Measurements from ENCODE around the gene COMMD3. TPM values are rescaled to one million over a fixed set of nuclear protein-coding genes. Genes with fewer than 3 reads are reported as not detected.

Gene COMMD3
- total and polyA plus RNA-seq, 9 of the 15 experiments (the other 6 are each of a cell fraction or from before 2014, with no cell fraction given) = 50.7 to 217 (median 80.1) TPM

- TF ChIP-seq STAG1 (CRISPR knock-in tag; IDR thresholded peaks at IDR 0.05; ENCODE audit: borderline replicate concordance) (no peak), ZNF395 (CRISPR knock-in tag; IDR thresholded peaks at IDR 0.05) (peak; percentile 86), NFXL1 (CRISPR knock-in tag; IDR thresholded peaks at IDR 0.05) (no peak), MTF1 (CRISPR knock-in tag; IDR thresholded peaks at IDR 0.05; ENCODE audit: borderline replicate concordance) (no peak), VEZF1 (CRISPR knock-in tag; IDR thresholded peaks at IDR 0.05) (peak; percentile 99), NFIX (CRISPR knock-in tag; IDR thresholded peaks at IDR 0.05; ENCODE audit: low read depth) (no peak), SRSF9 (IDR thresholded peaks at IDR 0.05; ENCODE audit: borderline replicate concordance, low read depth, low read length) (no peak), CC2D1A (IDR thresholded peaks at IDR 0.05) (no peak), SMARCB1 (IDR thresholded peaks at IDR 0.05; ENCODE audit: insufficient read length, low read depth) (no peak), BRF2 (IDR thresholded peaks at IDR 0.05; ENCODE audit: borderline replicate concordance, insufficient read depth, insufficient read length) (no peak), STAT6 (CRISPR knock-in tag; IDR thresholded peaks at IDR 0.05) (no peak), ARID4B (CRISPR knock-in tag; IDR thresholded peaks at IDR 0.05) (no peak), MITF (IDR thresholded peaks at IDR 0.05) (peak; percentile 16; the same call in 1 of the 2 replicates), CXXC5 (CRISPR knock-in tag; IDR thresholded peaks at IDR 0.05) (peak; percentile 8)
These were observed 4.5 kb downstream of the COMMD3 start, which contains the start of gene BMI1 (continued) for GRCh38 chr10:22320591-22321155.

Data from K562 (cell line).